Activated naive CD8-positive, alpha-beta T cell treated with anti-CD3 and anti-CD28 coated beads, Interleukin-2, amount 50 U/mL, for 16 hours (primary cell): ENCODE data around the gene NWD2.
"Not testable (repeated sequence)": the region's sequence is repeated elsewhere in the genome, so short reads cannot be mapped to it uniquely, and the experiment has no call there.

Experiments used
- DNase-seq: peaks from one replicate; pipeline ENCODE4 v3.0.0-alpha.2; 2020; ENCODE audit warnings: low read depth, low spot score

NWD2 gene

DNA sequence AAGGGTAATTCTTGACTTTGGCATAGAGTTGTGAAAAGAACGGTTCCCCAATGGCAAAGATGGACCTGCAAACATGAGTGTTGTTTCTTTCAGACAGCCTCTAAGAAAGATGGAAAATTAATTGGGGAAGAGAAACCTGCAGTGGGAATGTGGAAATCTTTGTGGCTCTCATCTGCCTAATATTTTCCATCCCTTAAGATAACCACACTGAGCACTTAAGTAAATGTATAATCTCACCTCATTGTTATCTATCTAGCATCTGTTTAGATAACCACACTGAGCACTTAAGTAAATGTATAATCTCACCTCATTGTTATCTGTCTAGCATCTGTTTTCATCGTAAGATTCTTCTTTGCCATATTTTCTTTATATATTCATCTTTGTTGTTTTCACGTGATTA is 149.3 kb downstream of the NWD2 start:
- no peak for DNase-seq

DNA sequence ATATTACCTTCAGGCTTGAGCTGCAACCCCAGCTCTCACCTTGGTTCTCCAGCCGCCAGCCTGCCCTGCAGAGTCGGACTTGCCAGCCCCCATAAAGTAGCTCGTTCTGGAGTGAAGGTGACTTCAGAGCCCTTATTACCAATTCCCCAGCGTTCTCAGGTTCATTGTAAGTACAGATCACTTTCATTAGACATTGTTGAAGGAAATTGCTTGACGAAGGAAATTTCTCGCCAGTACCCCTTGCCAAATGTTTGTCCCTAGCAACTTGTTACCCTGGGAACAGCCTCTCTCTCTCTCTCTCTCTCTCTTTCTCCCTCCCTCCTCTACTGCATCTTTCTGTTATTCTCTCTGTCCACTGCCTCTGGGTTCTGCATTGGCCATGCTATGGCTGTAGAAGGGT is 153.0 kb downstream of the NWD2 start:
- DNase-seq: no peak

DNA sequence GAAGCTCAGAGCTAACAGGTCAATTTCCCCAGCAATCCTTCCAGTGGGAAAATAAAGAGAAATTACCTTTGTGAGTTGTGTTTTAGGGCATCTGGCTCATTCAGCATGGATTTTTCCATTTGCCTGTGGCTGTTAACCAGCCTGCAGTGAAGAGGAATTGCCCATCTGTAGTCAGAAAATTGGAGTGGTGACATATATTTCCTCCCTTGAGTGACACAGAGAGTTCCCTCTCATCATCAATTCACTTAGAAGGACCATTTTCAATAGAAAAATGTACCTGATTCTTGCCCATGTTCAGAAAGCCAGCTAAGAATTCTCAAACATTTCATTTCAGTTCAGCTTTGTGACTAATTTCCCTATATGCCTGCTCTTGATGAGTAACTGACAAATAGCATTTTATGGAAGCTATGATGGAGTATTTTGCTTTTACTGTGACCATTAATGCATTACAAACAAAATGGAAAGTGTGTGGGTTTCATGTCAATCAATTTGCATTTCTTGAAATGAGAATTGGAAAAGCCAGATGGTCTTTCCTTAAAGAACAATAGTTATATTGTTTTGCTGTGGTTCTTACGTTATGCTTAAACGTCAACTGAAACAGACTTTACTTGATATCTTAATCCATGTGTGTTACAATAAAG is 155.8 kb downstream of the NWD2 start:
- DNase-seq: no peak

DNA sequence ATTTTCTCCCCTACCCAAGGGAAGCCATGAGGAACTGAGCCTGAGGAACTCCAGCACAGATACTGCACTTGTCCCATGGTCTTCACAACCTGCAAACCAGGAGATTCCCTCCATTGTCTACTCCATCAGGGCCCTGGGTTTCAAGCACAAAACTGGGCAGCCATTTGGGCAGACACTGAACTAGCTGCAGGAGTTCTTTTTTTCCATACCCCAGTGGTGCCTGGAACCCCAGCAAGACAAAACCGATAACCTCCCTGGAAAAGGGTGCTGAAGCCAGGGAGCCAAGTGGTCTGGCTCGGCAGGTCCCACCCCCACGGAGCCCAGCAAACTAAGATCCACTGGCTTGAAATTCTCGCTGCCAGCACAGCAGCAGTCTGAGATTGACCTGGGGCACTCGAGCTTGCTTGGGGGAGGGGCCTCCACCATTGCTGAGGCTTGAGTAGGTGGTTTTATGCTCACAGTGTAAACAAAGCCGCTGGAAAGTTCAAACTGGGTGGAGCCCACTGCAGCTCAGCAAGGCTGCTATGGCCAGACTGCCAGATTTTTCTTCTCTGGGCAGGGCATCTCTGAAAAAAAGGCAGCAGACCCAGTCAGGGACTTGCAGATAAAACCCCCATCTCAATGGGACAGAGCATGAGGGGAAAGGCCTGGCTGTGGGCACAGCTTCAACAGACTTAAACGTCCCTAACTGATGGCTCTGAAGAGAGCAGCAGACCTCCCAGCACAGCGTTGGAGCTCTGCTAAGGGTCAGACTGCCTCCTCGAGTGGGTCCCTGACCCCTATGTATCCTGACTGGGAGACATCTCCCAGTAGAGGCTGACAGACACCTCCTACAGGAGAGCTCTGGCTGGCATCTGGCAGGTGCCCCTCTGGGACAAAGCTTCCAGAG is 163.6 kb downstream of the NWD2 start:
- not testable (repeated sequence) for DNase-seq

DNA sequence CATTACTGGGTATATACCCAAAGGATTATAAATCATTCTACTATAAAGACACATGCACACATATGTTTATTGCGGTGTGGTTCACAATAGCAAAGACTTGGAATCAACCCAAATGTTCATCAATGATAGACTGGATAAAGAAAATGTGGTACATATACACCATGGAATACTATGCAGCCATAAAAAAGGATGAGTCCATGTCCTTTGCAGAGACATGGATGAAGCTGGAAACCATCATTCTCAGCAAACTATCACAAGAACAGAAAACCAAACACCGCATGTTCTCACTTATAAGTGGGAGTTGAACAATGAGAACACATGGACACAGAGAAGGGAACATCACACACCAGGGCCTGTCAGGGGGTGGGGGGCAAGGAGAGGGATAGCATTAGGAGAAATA is 169.1 kb downstream of the NWD2 start:
- DNase-seq: not testable (repeated sequence)

DNA sequence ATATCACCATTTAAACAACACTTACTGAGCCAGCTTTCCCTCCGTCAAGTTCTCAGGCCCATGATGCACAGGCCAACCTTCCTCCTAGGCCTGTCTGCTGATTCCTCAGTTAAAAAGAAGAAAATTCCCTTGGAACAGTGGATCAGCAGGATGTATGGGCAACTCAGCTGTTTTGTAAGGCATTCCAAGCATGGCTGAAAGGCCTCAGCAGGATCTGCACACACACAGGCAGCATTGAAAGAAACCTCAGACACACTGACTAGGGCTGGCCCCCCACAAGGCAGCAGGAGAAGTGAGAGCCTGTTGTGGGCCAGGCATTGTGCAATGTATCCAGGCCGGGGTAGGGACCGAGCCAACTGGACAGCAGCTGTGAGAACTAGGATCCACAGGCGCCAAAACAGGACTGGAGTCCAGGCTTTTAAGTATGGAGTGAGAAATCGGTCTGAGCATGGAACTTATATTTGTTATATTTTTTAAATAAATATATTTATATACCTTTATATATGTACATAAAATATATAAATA is 171.4 kb downstream of the NWD2 start:
- no peak for DNase-seq

DNA sequence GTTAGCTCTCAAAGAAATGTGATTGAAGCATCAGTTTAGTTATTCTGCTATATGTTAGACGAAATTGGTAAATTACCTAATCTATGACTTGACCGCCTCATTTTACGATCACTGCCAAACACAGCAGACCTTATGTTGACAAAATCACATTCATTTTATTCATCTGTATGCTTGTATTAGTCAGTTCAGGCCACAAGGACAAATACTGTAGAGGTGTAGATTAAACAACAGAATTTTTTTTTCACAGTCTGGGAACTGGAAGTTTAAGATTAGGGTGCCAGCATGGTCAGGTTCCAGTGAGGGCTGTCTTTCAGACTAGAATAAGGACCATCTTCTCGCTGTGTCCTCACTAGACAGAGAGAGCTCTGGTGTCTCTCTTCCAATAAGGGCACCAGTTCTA is 177.1 kb downstream of the NWD2 start:
- no peak for DNase-seq

DNA sequence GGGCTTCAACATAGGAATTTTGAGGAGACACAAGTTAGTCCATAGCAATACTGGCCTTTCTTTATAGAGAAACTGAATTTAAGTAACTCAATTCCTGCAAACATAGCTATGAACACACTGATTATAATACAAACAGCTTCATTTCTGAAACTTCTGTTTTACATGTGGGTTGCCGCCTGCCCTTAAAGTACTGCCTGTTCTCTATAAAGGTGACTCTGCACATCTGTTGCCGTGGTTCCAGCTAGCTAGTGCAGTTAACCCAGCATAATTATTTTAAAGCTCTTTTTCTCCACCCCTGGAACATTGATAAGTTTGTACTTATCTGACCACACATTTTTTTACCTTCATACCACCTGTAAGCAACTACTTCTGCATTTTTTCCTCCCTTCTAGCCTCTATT is 177.6 kb downstream of the NWD2 start:
- no peak for DNase-seq

DNA sequence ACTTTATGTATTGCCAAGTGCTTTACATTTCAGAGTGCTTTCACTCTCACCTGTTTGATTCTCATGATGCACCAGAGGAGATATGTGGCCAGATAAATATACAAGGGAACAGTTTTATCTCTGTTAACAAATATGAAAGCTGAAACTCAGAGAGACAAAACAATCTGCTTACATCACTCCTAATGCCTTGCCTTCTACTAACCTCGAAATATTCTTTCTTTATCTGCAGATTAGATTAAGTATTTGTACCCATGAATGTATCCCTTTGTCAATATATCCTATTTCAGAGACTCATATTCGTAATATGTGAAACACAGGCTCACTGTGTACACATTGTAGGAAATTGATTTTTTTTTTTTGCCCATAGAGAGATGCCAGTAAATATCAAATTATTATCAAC is 178.1 kb downstream of the NWD2 start:
- DNase-seq: no peak

DNA sequence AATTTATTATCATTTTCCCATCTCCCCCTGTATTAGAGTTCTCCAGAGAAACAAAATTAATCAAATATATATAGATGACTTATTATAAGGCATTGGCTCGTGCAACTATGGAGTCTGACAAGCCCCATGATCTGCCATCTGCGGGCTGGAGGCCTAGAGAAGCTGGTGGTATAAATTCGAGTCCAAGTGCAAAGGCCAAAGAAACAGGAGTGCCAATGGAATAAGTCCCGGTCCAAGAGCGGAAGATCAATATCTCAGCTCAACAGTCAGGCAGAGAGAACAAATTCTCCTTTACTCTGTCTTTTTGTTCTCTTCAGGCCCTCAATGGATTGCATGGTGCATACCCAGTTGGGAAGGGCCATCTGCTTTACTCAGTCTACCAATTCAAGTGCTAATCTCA is 178.8 kb downstream of the NWD2 start:
- no peak for DNase-seq

DNA sequence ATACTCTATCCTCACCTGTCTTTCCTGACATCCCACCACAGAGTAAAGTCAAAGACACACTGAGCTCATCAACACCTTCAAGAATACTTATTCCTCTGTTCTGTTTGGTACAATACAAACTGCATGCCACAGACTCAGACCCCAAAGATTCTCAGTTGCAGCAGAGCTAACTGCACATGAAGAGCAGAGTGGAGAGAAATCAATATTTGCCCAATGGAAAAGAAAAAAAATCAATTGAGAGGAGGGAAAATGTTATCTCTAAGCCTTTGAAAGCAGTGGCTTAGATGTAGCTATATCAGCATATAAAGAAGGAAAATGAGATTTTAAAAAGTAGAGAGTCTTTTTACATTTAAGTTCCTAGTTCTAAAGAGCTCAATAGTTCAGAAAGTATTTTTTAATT is 180.2 kb downstream of the NWD2 start:
- DNase-seq: no peak

DNA sequence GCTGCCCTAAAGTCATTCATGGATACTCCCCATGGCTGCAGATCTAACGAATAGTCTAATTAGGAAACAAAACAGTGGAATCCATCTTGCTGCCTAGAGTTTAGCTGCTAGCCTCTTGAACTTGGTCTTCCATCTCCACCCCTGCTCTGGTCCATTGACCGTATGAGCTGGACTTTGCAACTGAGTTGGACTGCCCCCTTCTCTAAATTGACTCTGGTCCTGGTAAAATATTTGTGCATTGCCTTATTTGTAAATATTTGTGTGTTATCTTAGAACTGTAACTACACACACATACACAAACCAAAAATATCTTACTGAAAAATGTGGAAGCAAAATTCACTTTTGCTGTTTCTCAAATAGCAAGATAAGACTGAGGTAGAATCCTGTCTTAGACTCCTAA is 181.3 kb downstream of the NWD2 start:
- DNase-seq: no peak

DNA sequence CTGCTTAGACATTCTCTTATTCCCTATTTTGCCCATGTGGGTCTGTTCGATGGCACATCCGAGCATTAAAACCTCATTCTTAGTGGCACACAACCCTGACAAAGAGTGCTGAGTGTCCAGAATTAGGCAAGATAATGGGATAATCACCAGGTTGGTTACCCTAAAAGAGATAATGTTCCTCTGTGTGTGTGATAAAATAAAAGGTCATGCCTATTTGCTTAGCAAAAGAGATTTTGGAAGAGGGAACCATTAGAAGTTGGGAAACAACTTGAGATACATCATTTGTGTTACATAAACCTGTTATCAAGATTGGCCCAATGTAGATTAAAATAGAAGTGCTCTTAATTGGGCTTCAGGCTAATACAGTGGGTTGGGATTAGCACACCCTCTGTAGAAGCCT is 182.7 kb downstream of the NWD2 start:
- no peak for DNase-seq

DNA sequence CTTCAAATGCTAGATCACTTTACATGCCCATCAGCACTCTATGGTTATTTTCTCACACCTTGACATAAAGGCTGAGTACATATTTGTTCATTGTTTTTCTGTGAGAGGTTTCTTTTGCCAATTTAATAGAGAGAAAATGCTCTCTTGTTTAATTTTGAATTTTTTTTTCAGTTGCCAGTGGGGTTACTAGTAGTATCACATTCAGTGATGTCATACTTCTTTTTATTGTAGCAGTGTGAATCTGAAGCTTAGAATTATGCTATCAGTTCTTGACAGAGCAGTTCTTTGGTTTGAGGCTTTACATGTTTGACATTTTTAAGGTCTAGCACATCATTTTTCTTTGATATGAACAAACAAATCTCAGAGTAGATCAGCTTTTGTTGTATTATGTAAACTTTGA is 185.4 kb downstream of the NWD2 start:
- no peak for DNase-seq

DNA sequence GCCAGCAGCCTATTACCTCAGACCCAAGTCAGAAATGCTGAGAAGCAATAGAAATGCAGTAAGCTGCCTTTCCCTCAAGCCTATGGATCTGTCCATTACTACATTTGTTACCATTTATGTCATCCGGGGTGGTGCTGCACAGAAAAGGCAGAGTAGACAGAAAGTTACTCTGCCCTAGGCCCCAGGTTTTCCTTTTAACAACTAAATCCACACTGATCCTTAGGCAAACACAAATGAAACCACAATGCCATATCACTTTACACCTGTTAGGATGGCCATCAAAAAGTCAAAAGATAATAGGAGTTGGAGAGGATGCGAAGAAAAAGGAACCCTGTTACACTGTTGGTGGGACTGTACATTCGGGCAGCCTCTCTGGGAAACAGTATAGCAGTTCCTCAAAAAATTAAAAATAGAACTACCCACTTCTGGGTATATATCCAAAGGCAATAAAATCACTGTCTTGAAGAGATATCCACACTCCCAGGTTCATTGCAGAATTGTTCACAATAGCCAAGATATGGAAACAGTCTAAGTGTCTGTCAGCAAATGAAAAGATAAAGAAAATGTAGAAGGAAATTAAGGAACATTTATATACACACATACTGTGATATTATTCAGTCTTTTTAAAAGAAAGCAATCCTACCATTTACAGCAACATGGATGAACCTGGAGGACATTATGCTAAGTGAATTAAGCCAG is 186.3 kb downstream of the NWD2 start:
- DNase-seq: no peak

DNA sequence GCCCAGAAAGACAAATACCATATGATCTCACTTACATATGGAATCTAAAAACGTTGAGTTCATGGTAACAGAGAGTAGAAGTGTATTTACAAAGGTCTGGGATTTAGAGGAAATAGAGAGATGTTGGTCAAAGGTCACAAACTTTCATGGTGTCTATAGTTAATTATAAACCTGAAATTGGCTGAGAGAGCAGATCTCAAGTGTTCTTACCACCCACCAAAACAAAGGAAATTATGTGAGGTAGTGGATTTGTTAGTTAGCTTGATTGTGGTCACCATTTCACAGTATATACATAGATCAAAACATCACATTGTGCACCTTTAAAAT is 186.8 kb downstream of the NWD2 start:
- DNase-seq: no peak

DNA sequence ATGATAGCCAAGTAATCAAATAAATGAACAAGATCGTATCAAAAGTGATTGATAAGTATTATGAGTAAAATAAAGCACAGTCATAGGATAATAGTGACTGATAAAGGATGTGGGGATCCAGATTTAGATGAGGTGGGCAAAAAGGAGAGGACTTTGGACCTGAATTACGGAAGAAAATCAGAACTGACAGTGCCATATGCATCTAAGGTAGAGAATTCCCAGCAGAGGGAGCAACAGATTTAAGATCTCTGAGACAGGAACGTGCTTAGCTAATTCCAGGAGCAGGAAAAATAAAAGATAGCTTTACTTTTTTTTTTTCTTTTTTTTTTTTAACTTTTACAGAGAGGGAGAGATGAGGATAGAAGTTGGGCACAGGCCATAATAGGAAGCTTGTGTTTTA is 189.9 kb downstream of the NWD2 start:
- no peak for DNase-seq

DNA sequence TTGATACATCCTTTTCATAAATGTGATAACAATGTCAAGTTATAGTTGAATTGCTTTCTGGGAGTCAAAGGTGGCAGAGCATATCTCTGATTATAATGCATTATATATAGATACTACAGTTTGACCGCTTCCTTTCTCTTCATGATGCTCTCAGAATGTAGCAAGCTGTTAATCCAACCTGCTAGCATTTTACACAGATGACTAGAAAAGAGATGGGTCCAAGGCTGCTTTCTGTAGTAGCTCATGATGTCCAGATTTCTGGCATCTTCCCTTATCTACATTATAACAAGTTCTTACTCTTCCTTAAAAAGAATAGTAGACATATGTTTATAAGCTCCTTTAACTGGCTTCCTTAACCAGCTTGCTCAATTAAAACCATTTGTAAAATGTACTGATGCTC is 192.0 kb downstream of the NWD2 start:
- no peak for DNase-seq

DNA sequence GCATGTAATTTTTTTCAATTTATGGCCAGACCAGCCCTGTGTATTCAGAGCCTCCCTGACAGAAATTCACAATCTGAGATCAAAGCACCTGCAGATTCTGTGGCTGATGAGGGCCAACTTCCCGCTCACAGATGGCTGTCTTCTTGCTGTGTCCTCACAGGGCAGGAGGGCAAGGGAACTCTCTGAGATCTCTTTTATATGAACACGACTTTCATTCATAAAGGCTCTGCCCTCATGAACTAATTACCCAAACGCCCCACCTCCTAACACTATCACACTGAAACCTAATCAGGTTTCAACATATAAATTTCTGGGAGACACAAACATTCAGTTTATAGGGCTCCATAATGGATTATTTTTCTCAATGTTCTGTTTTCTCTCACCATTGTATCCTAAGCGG is 192.6 kb downstream of the NWD2 start:
- DNase-seq: no peak

DNA sequence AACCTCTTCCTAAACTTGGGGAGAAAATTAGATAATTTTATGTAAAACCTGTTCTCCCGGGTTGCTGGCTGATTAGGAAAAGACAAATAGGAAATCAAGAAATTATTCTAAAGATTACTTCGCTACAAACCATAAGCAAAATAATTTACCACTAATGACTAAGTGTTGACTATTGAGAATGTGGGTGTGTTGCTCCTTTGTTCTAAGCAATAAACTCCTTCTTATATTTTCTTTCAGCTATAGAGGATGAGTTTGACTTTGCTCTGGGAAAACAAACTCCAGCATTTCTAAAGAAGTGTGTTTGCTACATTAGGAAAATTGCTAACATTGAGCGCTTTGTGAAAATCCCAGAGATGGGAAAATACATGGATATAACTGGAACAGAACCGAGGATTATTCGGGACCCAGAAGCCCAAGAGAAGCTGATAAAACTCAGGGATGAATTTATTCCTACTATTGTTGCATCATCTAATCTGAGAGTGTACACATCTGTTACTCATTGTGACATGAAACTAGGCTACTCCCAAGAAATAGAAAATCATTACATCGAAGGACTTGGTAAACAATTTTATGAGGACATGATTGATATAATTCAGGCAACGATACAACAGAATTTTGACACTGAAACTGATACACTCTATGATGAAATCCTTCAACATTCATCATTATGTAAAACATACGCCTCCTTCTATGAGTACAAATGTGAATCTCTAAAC is 194.2 kb downstream of the NWD2 start:
- no peak for DNase-seq

DNA sequence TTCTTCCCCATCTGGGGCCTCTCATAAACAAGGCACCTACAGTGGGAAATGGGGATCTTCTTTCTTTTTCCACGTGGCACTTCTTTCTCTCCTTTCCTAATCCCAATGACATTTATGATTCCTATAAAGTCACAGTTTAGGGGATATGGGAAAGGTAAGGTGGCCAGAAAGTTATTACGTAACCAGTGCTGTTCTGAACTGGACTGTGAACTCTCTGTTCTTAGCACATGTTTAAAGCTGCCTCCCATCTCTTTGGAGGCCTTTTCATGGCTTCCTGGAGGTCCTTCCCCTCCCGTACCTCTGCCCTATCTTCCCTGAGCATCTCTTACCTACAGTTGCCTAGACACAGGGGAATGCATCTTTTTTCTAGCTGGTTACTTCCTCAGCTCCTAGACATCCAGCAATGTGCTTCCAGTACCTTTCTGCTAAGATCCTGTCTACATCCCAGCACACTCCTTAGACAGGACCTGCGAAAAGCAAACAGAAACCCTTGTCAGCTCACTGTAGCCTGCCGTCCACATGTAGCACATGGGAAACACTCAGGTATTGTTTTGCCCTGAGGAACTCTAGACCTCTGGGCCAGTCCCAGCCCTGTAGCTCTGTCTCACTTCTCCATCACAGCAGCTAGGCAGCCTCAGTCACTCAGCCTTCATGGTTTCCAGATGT is 195.4 kb downstream of the NWD2 start:
- DNase-seq: no peak
